GM19239 (cell line): ENCODE measurements around the gene SEPTIN8.

Experiments used
- DNase-seq: peaks from one replicate; pipeline ENCODE4 v3.0.0; 2011; ENCODE audit warnings: low spot score; ENCODE audit not compliant: insufficient read length
- FAIRE-seq: peaks from 2 replicates; lab custom pipeline; 2011; peaks lifted over from hg19 to GRCh38; lab: Jason Lieb, UNC

SEPTIN8 gene

DNA sequence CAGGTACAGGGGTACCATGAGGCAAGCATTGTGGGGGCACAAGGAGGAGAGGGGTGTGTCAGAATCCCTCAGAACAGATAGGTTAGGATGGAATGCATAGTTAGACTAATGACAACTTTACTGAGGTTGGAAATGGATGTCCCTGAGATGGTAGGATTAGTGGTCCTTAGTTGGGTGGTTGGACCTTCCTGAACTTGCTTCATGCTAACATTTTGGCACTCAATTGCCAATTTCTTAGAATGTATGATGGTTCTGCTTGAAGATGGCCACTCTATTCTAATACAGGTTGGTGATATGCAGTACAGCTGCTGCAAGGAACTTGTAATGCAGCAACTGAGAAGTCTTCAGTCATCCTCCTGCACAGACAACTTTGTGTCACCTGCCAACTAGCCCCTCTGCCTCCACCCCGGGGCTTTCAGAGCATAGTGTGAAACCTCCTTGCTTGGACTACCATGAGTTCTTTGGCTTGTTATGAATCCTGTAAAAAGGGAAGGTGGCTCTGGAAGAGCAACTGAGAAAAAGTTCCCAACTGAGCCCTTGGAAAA lies 24.4 kb downstream of the SEPTIN8 start:
- FAIRE-seq (no peak), DNase-seq (no peak)

DNA sequence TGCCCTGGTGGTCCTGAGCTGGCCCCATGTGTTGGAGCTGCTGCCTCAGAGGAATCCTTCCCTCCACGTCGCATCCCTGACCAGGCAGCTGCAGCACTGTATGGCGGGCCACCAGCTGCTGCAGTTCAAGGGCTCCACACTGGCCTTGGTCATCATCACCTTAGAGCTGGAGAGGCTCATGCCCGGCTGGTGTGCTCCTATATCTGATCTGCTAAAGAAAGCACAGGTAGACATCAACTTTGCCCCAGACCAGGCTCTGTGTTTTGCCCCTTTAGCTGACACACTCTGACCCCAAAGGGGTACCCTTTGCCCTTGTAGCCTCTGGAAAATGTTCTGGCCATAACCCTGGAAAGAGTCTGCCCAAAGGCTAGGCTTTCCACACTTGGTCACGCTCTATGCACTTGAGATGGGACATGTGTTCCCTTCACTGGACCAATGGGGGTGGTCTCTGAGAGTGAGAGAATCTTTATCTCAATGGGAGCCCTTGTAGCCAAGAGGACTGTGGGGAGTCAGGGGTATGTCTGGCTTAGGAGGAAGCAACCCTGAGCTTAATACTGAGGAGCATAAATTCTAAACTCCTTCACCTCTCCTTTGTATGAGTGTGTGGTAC lies 25.0 kb downstream of the SEPTIN8 start:
- FAIRE-seq (peak; percentile 75), DNase-seq (no peak)

DNA sequence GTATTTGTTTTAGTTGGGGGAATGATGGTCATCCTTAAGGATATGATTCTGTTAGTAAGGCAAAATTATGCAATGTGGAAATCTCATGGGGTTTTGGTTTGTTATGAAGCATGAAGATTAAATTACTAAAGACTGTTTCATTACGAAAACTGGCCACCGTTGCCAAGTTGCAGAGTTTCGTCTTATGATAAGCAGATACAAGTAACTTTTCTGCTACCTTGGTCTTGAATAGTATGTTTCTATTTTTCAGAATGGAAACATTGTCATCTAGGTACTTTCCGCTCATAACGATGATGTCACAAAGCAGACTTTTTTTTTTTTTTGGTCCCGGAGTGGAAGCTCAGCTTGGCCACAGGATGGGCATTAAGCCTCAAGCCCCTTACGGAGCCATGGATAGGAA lies 25.6 kb downstream of the SEPTIN8 start:
- DNase-seq = peak; percentile 36
- FAIRE-seq = peak; percentile 97

DNA sequence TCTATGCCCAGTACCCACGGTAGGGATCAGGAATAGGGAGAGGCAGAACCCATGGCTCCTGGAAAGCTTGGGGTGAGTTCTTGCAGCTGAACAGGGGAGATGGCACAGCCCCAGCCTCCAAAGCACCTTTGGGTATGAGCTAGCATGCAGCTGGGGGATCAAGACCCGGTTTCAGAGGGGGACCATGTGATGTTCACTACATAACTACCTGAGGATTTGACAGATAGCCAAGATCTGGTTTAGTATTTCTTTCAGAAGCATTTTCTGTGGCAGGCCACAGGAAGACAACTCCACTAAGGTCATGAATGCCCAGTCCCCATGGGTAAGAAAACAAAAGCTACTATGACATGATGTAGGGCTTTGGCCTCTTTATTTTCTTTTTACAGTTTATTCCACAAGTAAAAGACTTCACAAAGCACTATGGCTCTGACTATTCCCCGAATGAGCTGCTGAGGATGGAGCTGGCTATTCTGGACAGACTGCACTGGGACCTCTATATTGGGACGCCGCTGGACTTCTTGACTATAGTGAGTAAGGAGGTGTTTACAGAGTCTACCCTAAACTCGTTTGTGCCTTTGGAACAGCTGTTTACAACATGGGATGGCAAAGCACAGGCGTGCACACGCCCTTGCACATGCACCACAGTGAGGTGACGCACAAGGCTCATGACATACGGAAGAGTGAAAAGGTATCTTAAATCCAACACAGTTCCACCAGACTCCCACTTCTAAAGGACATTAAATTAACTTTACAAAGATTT lies 26.4 kb downstream of the SEPTIN8 start:
- DNase-seq (peak; percentile 52), FAIRE-seq (peak; percentile 88)

DNA sequence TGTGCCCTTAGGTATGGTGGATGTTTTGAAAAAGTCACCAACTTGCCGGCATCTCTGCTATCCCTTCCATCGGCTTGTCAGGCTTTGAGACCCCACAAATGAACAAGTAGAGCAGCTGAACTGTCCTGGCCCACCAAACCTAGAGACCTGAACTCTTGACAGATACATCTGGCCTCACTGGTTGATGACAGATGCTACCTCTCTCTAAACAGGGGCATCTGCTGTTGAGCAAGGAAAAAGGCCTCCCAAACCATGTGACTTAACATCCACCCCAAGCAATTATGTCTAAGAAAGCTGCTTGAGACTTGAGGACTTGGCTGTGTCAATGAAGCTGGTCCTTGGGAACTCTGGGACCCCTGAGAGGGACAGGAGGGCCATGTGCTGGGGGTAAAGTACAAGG lies 27.5 kb downstream of the SEPTIN8 start:
- FAIRE-seq = no peak
- DNase-seq = no peak

DNA sequence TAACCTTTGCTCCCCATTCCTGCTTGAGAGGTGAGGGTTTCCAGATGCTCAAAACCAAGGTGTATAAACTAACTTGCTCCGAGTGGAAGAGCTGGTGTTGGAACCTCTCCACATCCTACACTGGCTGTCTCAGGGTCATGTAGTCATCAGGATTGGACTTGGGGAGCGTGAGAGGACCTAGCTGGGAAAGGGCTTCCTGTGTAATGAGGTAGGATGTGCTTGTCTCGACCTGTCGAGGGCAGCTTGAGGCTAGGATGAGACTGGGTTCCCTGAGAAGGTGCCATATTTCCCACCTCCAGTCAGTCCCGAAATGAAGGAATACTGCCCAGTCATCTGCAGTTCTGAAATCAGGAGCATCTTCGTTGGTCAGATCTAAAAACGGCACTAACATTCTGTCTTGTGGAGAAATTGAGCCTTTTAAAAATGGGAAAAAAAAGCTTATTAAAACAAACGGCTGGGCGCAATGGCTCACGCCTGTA lies 28.5 kb downstream of the SEPTIN8 start:
- FAIRE-seq (peak; percentile 69), DNase-seq (no peak)

DNA sequence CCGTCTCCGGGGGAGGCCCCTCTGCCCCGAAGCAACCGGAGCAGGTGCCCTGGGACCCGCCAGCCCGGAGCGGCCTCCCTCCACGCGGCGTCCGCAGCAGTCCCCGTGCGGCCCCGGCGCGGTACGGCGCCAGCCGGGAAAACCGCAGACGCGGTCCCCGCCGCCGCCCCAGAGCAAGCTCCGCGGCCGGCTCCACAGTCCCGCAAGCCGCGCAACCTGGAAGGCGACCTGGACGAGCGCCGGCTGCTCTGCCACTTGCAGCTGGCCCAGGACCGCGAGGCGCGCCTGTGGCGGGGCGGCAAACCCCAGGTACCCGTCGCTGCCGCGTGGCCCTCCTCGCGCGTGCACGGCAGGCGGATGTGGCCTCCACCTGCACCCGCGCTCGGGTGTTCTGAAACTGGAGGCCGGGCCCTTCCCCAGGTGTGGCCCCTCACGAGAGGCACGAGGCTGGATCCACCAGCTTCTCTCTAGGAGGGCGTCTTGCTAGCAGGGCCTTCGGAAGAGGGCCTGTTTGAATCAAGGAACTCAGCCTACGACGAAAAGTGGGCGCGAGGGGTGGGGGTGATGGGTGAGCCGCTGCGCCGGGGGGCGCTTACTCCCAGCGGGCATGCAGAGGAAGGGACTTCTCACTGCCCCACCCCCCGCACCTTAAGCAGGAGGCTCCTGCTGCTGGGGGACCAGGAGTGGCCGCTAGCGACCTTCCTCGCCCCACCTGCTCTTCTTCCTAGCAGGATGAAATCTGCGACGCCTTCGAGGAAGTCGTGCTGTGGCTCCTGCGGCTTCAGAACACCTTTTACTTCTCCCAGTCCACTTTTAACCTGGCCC lies 29.2 kb downstream of the SEPTIN8 start:
- DNase-seq (no peak), FAIRE-seq (peak; percentile 42)

DNA sequence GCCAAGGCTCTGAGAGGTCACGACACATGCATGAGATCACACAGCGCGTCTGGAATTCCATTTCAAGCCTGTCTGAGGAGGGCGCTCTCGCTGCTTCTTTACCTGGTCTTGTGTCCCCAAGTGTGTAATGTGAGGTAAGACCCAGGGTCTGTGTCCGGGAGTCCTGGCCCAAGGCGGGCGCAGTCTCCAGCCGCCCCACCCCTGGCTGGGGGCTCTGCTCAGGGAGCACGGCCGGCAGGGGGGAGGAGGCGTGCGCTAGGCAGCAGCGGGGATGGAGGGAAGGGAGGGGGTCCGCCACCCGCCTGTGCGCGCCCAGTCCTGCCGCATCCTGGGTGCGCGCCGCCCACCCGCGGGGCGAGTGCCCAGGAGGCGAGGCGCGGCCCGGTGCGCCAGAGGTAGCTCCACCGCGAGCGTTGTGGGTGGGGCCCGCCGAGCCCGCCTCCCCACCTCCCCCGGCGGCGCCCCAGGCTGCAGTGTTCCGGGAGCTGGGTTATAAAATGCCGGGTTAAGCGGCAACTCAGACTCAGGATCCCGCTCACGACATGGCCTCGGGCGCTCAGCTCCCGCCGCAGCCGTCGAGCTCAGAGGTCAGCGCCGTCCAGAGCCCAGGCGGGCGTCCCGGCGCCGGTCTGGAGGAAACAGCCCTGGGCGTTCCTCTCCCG lies 30.0 kb downstream of the SEPTIN8 start, which contains the start of gene CCNI2:
Gene CCNI2, plus strand, starts transcription at position 473 of the 662 bp plus-strand sequence. Its CDS starts 70 bp downstream, at position 543.
- FAIRE-seq = peak; percentile 48
- DNase-seq = peak; percentile 39

DNA sequence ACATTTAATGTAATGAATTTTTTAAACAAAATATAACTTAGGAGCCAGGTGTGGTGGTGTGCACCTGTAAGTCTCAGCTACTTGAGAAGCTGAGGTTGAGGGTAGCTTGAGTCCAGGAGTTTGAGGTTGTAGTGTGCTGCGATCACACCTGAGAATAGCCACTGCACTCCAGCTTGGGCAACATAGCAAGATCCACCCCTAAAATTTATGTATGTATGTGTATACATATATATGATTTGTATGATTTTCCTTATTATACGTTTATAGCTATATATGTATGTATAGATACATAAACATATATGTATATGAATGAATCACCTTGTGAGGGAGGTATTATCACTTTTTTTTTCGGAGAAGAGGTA lies 30.5 kb downstream of the SEPTIN8 start:
- no peak for FAIRE-seq
- no peak for DNase-seq

DNA sequence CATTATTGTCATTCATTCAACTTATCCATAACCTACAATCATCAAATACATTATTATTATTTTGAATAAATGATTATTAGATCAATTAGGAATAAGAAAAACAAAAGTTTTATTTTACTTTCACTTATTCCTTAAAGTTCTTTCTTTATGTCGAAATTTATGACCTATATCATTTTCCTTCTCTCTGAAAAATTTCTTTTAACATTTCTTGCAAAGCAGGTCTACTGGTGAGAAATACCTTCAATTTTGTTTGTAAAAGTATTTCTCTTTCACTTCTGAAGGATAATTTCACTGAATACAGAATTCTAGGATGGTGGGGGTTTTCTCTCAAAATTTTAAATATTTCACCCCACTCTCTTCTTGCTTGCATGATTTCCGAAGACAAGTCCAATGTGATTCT lies 32.4 kb downstream of the SEPTIN8 start:
- no peak for DNase-seq
- FAIRE-seq = no peak

DNA sequence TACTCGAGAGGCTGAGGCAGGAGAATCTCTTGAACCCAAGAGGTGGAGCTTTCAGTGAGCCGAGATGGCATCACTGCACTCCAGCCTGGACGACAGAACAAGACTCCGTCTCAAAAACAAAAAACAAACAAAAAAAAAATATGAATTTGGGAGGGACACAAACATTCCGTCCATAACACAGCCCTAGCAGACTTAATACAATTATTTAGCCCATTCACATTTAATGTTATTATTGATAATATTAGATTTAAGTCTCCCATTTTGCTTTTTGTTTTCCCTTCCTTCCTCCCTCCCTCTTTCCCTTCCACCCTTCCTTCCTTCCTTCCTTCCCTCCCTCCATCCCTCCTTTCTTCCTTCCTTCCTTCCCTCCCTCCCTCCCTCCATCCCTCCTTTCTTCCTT lies 34.4 kb downstream of the SEPTIN8 start:
- DNase-seq (no peak), FAIRE-seq (no peak)

DNA sequence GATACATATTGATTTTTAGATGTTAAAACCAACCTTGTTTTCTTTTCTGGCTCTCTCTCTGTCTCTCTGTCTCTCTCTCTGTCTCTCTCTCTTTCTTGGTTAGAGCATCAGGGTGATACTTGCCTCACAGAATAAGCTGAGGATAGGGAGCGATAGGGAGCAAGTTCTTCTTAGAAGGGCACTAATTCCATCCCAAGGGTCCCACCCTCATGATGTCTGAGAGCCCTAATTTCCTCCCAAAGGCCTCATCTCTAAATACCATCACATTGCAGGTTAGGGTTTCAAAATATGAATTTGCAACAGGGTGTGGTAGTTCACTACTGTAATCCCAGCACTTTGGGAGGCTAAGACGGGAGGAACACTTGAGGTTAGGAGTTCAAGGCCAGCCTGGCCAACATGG lies 34.9 kb downstream of the SEPTIN8 start:
- FAIRE-seq (no peak), DNase-seq (no peak)

DNA sequence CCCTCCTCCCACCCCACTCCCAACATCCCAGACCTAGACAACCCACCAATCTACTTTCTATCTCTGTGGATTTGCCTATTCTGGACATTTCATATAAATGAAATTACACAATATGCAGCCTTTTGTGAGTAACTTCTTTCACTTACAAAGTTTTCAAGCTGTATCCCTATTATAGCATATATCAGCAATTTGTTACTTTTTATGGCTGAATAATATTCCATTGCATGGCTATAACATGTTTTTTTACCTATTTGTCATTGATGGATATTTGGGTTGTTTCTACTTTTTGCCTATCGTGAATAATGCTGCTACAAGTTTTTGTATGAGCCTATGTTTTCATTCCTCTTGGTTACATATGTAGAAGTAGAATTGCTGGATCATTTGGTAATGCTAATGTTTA lies 37.8 kb downstream of the SEPTIN8 start:
- FAIRE-seq (no peak), DNase-seq (no peak)

DNA sequence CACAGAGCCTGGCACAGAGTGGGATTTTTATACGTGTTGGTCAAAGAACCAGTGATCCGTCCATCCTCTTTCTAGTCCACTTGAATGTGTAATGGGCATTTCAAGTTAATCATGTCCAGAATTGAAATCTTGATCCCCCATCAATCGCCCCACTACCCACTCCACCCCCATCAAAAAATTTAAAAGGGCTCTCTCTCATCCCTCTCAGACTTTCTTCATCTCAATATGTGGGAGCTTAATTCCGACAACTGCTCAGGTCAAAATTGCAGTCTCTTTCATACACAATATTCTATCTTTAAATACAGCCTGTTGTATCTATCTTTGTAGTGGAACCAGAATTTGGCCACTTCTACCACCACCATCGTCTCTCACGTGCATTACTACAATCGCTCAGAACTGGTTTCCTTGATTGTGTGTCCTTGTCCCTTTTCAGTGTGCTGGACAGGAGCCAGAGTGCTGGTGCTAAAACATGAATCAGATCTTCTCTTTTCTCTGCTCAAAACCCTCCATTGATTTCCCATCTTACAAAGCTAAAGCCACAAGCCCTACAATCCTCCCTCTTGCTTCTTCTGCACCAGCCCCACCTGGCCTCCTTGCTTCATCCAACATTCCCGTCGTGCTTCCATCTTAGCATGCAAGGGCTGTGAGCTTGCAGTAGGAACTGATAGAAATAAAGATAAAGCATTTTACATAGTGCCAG lies 38.9 kb downstream of the SEPTIN8 start:
- no peak for DNase-seq
- no peak for FAIRE-seq

DNA sequence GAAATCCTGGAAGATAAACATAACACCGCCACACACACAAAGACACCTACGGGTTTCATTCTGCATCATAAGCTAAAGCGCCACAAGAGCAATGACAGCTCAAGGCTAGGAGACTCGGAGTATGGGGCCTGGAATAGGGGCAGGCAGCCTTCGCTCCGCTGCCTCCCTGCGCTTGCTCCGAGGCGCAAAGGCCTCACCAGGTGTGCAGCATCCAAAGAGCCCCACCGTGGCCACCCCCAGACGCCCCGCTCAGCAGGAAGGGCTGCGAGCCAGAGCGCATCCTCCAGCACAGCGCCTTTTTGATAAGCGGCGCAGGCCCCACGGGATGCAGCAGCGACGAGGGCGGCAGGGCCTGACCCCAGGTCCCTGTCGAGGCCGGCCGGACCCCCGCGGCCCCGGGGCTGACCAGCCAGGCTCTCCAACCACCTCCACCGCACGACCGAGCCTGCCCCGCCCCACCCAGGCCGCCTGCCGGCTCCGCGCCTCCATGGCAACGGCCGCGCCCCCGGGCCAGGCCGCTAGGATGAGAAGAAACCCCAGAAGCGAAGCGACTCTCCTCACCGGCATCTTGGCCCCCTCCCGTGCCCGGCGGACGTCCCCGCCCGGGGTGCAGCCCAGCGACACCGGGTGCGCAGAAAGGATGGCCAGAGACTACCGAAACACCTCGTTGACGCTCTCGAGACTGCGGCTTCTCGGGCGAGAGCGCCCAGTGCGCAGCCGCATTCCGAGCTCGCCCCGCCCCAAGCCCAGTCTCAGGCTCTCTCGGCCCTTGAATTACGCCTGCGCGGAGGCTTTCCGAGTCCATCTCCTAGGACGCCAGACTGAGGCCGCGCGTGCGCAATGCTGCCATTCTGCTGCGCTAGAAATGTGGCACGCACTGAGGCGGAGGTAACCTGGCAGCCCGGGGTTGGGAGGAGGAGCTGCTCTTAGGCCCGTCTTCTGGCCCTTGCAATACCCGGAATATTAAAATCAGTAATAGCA lies 39.9 kb downstream of the SEPTIN8 start, which contains the start of gene KIF3A:
Gene KIF3A, minus strand, starts transcription at position 694 of the 981 bp plus-strand sequence. Its CDS starts 127 bp downstream, at position 567.
- peak; percentile 98 for DNase-seq
- FAIRE-seq = peak; percentile 100

DNA sequence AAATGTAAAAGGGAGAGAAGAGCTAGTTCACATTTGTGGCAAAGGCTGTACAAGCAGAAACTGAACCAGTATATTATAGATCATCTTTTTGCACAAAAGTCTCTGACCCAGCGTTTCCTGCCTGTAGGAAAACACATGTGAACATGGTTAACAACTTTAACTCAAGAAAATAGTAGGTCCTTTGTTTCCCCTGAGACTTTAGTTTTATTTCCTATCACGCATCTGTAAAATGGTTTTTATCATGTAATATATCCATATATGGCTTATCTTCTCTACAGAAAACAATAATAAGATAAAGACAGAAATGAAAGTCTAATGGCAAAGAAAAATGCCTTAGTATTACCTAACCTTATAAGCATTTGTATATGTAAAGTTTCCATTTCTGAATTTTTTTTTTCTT lies 42.4 kb downstream of the SEPTIN8 start:
- DNase-seq (no peak), FAIRE-seq (no peak)

DNA sequence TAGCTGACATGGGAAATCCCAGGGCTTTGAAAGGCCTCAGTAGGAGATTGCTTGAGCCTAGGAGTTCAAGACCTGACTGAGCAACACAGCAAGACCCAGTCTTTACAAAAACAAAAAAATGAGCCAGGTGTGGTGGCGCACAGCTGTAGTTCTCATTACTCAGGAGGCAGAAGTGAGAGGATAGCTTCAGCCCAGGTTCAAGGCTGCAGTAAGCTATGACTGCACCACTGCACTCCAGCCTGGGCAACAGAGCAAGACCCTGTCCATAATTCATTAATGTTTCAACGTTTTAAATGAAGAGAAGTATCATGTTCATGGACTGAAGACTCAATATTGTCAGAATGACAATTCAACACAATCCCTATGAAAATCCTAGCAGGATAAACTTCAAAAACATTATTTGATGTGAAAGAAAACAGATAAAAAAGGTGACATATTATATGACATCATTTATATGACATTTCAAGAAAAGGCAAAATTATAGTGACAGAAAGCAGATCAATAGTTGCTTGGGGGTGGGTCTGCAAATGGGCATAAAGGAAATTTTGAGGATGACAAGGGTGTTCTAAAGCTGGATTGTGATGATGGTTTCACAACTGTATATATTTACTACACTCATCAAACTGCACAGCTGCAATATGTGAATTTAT lies 43.4 kb downstream of the SEPTIN8 start:
- FAIRE-seq (no peak), DNase-seq (no peak)

DNA sequence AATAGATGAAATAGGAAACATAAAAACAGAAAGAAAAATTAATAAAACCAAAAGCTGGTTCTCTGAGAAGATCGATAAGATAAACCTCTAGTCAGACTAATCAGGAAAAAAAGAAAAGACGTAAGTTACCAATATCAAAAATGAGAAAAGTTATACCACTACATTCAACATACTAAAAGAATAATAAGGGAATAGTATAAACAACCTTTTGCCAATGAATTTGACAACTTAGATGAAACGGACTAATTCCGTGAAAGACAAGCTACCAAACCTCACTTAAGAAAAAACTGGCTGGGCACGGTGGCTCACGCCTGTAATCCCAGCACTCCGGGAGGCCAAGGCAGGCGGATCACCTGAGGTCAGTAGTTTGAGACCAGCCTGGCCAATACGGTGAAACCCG lies 47.1 kb downstream of the SEPTIN8 start:
- FAIRE-seq (no peak), DNase-seq (no peak)
